Measurements from ENCODE around the gene CCDC186.
"Not testable (repeated sequence)": the region's sequence is repeated elsewhere in the genome, so short reads cannot be mapped to it uniquely, and the experiment has no call there.

Gene CCDC186

GRCh38 chr10:114166043-114166442 lies 8.0 kb downstream of the CCDC186 start:
- TF ChIP-seq CTCF (conservative IDR thresholded peaks at IDR 0.05; ENCODE audit: low read depth): no peak
- POLR2A ChIA-PET (ENCODE audit: low non-redundant PET): interaction anchor here (1.1 kb wide), 1 partner anchor 100 kb away, joined by 4 read pairs; no protein-coding TSS in a partner anchor
- DNase-seq (ENCODE audit: low spot score): peak; percentile 29
- H3K27ac ChIP-seq: no peak overlapping the region
- CTCF ChIA-PET: interaction anchor here (0.6 kb wide), 1 partner anchor 175 kb away, joined by 3 read pairs; no protein-coding TSS in a partner anchor

DNA sequence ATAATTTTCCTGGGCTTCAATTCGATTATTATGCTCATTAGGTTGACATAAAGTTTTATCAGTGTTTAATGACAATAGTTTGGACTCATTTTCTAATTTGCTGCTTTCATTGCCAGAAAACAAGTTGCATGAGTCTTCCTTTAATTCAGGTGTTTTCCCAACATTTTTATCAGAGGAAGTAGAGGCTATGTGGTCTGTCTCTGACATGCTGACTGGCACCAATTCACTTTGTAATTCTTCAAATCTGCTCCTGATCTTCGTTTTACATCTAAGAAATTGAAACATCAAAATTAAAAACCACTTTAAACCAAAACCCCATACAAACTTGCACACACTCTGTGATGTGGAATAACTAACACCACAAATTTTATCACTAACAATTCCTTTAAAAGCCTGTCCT lies 10.9 kb downstream of the CCDC186 start:
- TF ChIP-seq CTCF (conservative IDR thresholded peaks at IDR 0.05; ENCODE audit: low read depth): no peak
- ChIA-PET CTCF (no interaction called here), POLR2A (ENCODE audit: low non-redundant PET) (no interaction called here)
- H3K27ac ChIP-seq: no peak overlapping the region
- DNase-seq (ENCODE audit: low spot score): no peak

- DNase-seq (ENCODE audit: low spot score): no peak
- H3K27ac ChIP-seq: no peak overlapping the region
- ChIA-PET CTCF (interaction anchor here (0.6 kb wide), 3 partner anchors 59 to 972 kb away, joined by 3 to 7 read pairs (median 4); no protein-coding TSS in a partner anchor), POLR2A (ENCODE audit: low non-redundant PET) (no interaction called here)
- no peak for TF ChIP-seq CTCF (conservative IDR thresholded peaks at IDR 0.05; ENCODE audit: low read depth)
Measured at GRCh38 chr10:114157912-114158311, 16.1 kb downstream of the CCDC186 start.

- no peak for DNase-seq (ENCODE audit: low spot score)
- TF ChIP-seq CTCF (conservative IDR thresholded peaks at IDR 0.05; ENCODE audit: low read depth): no peak
- CTCF ChIA-PET: no interaction called here
- POLR2A ChIA-PET (ENCODE audit: low non-redundant PET): no interaction called here
- H3K27ac ChIP-seq: no peak overlapping the region
Measured at GRCh38 chr10:114151892-114152291, 22.1 kb downstream of the CCDC186 start.

- ChIA-PET CTCF (no interaction called here), POLR2A (ENCODE audit: low non-redundant PET) (no interaction called here)
- no peak overlapping the region for H3K27ac ChIP-seq
- DNase-seq (ENCODE audit: low spot score): peak; percentile 83
- no peak for TF ChIP-seq CTCF (conservative IDR thresholded peaks at IDR 0.05; ENCODE audit: low read depth)
Measured at GRCh38 chr10:114151486-114151885, 22.5 kb downstream of the CCDC186 start.

DNA sequence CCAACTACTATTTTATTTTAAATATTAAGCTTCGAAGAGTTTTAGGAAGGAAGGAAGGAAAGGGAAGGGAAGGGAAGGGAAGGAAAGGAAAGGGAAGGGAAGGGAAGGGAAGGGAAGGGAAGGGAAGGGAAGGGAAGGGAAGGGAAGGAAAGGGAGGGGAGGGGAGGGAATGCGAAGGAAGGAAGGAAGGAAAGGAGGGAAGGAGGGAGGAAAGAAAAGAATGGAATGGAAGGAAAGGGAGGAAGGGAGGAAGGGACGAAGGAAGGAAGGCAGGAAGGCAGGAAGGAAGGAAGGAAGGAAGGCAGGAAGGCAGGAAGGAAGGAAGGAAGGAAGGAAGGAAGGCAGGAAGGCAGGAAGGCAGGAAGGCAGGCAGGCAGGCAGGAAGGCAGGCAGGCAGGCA lies 24.5 kb downstream of the CCDC186 start:
- DNase-seq (ENCODE audit: low spot score); CTCF ChIA-PET; POLR2A ChIA-PET (ENCODE audit: low non-redundant PET); H3K27ac ChIP-seq: not testable (repeated sequence)

DNA sequence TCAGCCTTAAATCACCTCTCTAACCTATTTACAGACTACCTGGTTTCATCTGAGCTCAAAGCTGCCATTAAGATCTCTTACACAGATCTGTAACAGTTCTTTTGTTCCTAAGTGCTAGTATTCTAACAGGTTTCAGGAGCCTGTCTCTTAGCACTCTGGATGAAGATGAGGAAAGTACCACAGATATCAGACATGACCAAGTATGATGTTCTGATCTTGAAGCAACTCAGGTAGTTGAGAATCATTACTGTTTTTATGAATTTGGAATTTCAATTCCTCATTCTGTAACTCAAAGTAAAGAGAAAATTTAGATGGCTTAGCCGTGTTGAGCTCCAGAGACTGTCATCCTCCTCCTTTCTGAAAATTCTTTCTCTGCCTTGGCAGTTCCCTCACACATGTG lies 30.8 kb downstream of the CCDC186 start:
- TF ChIP-seq CTCF (conservative IDR thresholded peaks at IDR 0.05; ENCODE audit: low read depth): no peak
- CTCF ChIA-PET: no interaction called here
- DNase-seq (ENCODE audit: low spot score): no peak
- POLR2A ChIA-PET (ENCODE audit: low non-redundant PET): no interaction called here
- no peak overlapping the region for H3K27ac ChIP-seq

All from RWPE1 (cell line).